Endometrial microvascular endothelial cells (primary cell): ENCODE data around the gene PLA2G12B. TPM values are rescaled to one million over a fixed set of nuclear protein-coding genes. Genes with fewer than 3 reads are reported as not detected.
"Not testable (repeated sequence)": the region's sequence is repeated elsewhere in the genome, so short reads cannot be mapped to it uniquely, and the experiment has no call there.

ENCODE experiments used
- in situ Hi-C: cut with HindIII; loops from 2 replicates; pipeline ENCODE4 v1.10.0; 2017; ENCODE audit warnings: low sequenced_read_pairs, low pct_unique_long_range_greater_than_20kb; ENCODE audit errors: inconsistent ontology term
- total RNA-seq: library from RNA; depleted of rRNA; stranded (reverse); fragments of >200 nt; gene quantifications from one replicate; pipeline ENCODE4 v1.2.3, GENCODE V29; 2015; ENCODE audit errors: inconsistent ontology term

Gene PLA2G12B
- total RNA-seq, 1 donor from 2014 or later: not detected

DNA sequence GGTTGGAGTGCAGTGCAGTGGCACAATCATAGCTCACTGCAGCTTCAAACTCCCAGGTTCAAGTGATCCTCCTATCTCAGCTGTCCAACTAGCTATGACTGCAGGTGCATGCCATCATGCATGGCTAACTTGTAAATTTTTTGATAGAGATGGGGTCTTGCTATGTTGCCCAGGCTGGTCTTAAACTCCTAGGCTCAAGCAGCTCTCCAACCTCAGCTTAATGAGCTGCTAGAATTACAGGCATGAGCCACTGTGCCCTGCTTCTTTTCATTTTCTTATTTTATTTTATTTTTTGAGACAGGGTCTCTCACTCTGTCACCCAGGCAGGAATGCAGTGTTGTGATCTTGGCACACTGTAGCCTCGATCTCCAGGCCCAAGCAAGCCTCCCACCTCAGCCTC is 7.6 kb downstream of the PLA2G12B start:
- in situ Hi-C loops: no loop called here

- in situ Hi-C loops: no loop called here
These were observed 10.9 kb downstream of the PLA2G12B start for GRCh38 chr10:72943498-72944234.

GRCh38 chr10:72935361-72935760 is 19.2 kb downstream of the PLA2G12B start:
- in situ Hi-C loops: no loop called here

DNA sequence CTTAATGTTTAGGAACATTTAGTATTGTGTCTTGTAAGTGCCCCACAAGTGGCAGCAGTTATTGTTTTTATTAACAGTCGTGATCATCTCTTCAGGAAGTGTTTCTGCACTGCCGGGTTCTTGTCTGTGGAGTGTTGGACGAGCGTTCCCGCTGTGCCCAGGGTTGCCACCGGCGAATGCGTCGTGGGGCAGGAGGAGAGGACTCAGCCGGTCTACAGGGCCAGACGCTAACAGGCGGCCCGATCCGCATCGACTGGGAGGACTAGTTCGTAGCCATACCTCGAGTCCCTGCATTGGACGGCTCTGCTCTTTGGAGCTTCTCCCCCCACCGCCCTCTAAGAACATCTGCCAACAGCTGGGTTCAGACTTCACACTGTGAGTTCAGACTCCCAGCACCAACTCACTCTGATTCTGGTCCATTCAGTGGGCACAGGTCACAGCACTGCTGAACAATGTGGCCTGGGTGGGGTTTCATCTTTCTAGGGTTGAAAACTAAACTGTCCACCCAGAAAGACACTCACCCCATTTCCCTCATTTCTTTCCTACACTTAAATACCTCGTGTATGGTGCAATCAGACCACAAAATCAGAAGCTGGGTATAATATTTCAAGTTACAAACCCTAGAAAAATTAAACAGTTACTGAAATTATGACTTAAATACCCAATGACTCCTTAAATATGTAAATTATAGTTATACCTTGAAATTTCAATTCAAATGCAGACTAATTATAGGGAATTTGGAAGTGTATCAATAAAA is 22.2 kb downstream of the PLA2G12B start:
- in situ Hi-C loops: no loop called here

GRCh38 chr10:72930276-72930675 is 24.3 kb downstream of the PLA2G12B start:
- in situ Hi-C loops: no loop called here

DNA sequence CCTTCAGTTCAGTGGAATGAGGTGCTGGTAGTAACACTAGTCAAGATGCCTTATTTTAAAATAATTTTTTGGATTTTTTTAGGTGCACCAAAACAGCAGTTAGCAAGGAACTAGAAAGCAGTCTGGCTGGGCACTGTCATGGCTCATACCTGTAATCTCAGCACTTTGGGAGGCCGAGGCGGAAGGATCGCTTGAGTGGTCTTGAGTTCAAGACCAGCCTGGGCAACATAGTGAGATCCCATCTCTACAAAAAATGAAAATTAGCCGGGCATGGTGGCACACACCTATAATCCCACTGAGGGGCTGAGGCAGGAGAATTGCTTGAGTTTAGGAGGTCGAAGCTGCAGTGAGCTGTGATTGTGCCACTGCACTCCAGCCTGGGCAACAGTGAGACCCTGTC is 25.8 kb downstream of the PLA2G12B start:
- in situ Hi-C loops: no loop called here

GRCh38 chr10:72927485-72927884 is 27.1 kb downstream of the PLA2G12B start:
- in situ Hi-C loops: no loop called here

DNA sequence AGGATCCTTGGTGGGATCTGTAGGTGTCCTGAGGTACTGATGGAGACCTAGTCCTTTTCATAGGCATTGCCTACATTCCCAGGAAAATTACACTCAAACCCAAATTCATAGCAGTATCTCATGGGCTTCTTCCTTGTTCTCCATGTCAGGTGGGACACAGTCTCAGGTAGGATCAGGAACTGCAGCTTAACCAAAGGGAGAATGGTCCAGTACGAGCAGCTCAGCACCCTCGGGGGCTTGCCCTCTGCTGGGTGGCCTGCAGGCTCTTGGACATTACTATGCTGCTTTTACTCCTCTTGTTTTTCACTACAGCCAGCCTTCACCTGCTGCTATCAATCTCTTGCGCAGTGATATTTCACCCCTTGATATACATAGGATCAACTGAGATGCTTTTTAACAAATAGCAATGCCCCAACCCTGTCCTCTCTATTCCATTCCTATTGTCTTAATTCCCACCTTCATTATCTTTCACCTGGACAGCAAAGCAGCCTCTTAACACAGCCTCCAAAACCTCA is 28.6 kb downstream of the PLA2G12B start:
- in situ Hi-C loops: no loop called here

DNA sequence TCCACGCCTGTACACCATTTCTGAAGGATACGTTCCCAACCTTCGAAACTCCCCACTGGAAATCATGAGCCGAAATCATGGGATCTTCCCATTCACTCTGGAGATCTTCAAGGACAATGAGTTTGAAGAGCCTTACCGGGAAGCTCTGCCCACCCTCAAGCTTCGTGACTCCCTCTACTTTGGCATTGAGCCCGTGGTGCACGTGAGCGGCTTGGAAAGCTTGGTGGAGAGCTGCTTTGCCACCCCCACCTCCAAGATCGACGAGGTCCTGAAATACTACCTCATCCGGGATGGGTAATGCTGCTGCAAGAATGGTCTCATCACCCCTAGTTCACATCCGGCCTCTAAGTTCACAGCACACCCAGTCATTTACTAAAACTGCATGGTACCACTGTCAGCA is 30.3 kb downstream of the PLA2G12B start:
- in situ Hi-C loops: no loop called here

GRCh38 chr10:72921147-72921683 is 33.4 kb downstream of the PLA2G12B start:
- in situ Hi-C loops: not testable (repeated sequence)

DNA sequence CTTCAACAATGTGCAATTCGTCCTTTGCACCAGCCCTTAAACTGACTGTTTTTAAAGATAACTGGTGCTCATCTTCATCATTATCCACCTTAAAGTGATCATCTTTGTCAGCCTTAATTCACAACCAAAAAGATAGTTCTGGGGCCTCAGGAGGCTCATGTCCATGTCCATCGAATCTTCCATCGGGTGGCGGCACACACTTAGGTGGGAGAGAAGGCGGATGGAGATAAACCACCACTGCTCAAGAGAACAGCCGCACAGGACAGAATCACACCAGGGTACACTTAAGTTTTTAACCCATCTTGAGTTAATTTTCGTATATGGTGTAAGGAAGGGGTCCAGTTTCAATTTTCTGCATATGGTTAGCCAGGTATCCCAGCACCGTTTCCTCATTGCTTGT is 36.3 kb downstream of the PLA2G12B start:
- in situ Hi-C loops: no loop called here

- in situ Hi-C loops: not testable (repeated sequence)
These were observed 36.7 kb downstream of the PLA2G12B start for GRCh38 chr10:72917803-72918332.

DNA sequence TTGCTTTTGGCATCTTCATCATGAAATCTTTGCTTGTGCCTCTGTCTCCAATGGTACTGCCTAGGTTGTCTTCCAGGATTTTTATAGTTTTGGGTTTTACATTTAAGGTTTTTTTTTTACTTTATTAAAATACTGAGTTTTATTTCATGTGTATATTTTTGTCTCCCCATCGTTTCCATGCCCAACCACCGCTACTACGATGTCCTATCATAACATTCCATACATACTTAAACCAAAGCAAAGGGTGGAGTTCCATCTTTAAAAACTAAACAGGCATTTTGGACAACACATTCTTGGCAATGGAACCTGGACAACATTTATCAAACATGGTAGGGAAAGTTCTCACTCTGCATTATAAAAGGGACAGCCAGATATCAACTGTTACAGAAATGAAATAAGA is 37.4 kb downstream of the PLA2G12B start:
- in situ Hi-C loops: not testable (repeated sequence)

- in situ Hi-C loops: no loop called here
These were observed 41.3 kb downstream of the PLA2G12B start for GRCh38 chr10:72913287-72913686.

DNA sequence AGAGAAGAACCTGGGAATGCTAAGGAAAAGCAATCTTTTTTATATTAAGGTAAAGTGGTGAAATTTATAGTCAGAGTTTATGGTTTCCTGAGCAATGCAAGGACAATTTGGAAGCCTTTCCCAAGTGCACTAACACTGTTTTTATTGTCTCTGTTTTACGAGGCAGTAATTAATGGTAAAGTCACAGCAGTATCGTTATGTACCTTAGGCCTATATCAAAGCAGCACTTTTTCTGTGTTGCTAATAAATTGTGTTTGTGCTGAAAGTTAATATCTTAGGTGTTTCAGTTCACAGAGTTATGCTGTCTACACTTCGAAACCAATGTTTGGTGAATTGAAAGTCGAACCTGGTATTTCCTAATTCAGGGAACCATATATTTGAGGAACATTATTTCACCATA is 41.9 kb downstream of the PLA2G12B start:
- in situ Hi-C loops: no loop called here

GRCh38 chr10:72911758-72912157 is 42.8 kb downstream of the PLA2G12B start:
- in situ Hi-C loops: no loop called here

GRCh38 chr10:72910705-72911104 is 43.9 kb downstream of the PLA2G12B start:
- in situ Hi-C loops: no loop called here

- in situ Hi-C loops: no loop called here
These were observed 48.2 kb downstream of the PLA2G12B start for GRCh38 chr10:72906446-72906845.

DNA sequence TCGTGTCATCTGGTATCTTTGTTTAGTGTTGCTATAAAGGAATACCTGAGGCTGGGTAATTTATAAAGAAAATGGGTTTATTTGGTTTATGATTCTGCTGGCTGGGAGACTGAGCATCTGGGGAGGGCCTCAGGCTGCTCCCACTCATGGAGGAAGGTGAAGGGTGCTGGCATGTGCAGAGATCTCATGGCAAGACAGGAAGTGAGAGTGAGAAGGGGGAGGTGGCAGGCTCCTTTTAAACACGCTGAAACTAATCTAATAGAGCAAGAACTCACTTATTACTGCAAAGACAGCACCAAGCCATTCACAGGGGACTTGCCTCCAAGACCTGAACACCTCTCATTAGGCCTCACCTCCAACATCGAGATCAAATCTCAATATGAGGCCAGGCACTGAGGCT is 49.8 kb downstream of the PLA2G12B start:
- in situ Hi-C loops: no loop called here
